SW 1271 (cell line): ENCODE measurements around the gene ADARB1.
"Not testable (repeated sequence)": the region's sequence is repeated elsewhere in the genome, so short reads cannot be mapped to it uniquely, and the experiment has no call there.

Experiments used
- DNase-seq, 2 experiments: peaks; one replicate each; lab custom pipeline; 2025; lab: John Stamatoyannopoulos, UW

The ADARB1 gene

GRCh38 chr21:45116066-45116465 lies 41.7 kb downstream of the ADARB1 start:
- DNase-seq, result no peak

- DNase-seq, result no peak
Measured at GRCh38 chr21:45117314-45117713, 42.9 kb downstream of the ADARB1 start.

- DNase-seq, result no peak
Measured at GRCh38 chr21:45118099-45118498, 43.7 kb downstream of the ADARB1 start.

- no peak for DNase-seq
Measured at GRCh38 chr21:45119812-45120211, 45.4 kb downstream of the ADARB1 start.

- no peak for DNase-seq
Measured at GRCh38 chr21:45120975-45121374, 46.6 kb downstream of the ADARB1 start.

GRCh38 chr21:45122030-45122429 lies 47.6 kb downstream of the ADARB1 start:
- no peak for DNase-seq

- no peak for DNase-seq
Measured at GRCh38 chr21:45122432-45123132, 48.2 kb downstream of the ADARB1 start.

GRCh38 chr21:45123440-45123839 lies 49.1 kb downstream of the ADARB1 start:
- no peak for DNase-seq

GRCh38 chr21:45124596-45124995 lies 50.2 kb downstream of the ADARB1 start:
- DNase-seq, result no peak

- no peak for DNase-seq
Measured at GRCh38 chr21:45125357-45125756, 51.0 kb downstream of the ADARB1 start.

GRCh38 chr21:45126204-45126626 lies 51.8 kb downstream of the ADARB1 start:
- no peak for DNase-seq

- DNase-seq, result no peak
Measured at GRCh38 chr21:45126983-45127382, 52.6 kb downstream of the ADARB1 start.

GRCh38 chr21:45127937-45128336 lies 53.6 kb downstream of the ADARB1 start:
- DNase-seq, result no peak

GRCh38 chr21:45128613-45129188 lies 54.3 kb downstream of the ADARB1 start:
- DNase-seq, result peak; percentile 12 to 52

GRCh38 chr21:45129189-45129923 lies 55.0 kb downstream of the ADARB1 start:
- DNase-seq, result no peak

GRCh38 chr21:45130324-45130774 lies 56.0 kb downstream of the ADARB1 start:
- peak in 1 of 2 experiments; percentile 7 for DNase-seq

- no peak for DNase-seq
Measured at GRCh38 chr21:45131537-45131999, 57.2 kb downstream of the ADARB1 start.

GRCh38 chr21:45132841-45133573 lies 58.6 kb downstream of the ADARB1 start:
- no peak for DNase-seq

- DNase-seq, result not testable (repeated sequence)
Measured at GRCh38 chr21:45133574-45134278, 59.3 kb downstream of the ADARB1 start.

- DNase-seq, result no peak
Measured at GRCh38 chr21:45134279-45135076, 60.1 kb downstream of the ADARB1 start.

- no peak for DNase-seq
Measured at GRCh38 chr21:45135122-45135521, 60.7 kb downstream of the ADARB1 start.
